ENCODE data around the gene TMEM44.
"Not testable (repeated sequence)": the region's sequence is repeated elsewhere in the genome, so short reads cannot be mapped to it uniquely, and the experiment has no call there.

The TMEM44 gene

GRCh38 chr3:194554473-194555123 lies 78.6 kb downstream of the TMEM44 start:
- DNase-seq (ENCODE audit: low spot score) = no peak

GRCh38 chr3:194552327-194552949 lies 80.8 kb downstream of the TMEM44 start:
- no peak for DNase-seq (ENCODE audit: low spot score)

GRCh38 chr3:194549853-194550252 lies 83.4 kb downstream of the TMEM44 start:
- DNase-seq (ENCODE audit: low spot score) = no peak

GRCh38 chr3:194548346-194549321 lies 84.6 kb downstream of the TMEM44 start:
- no peak for DNase-seq (ENCODE audit: low spot score)

- DNase-seq (ENCODE audit: low spot score) = no peak
These were observed 86.2 kb downstream of the TMEM44 start for GRCh38 chr3:194547042-194547441.

- not testable (repeated sequence) for DNase-seq (ENCODE audit: low spot score)
These were observed 87.7 kb downstream of the TMEM44 start for GRCh38 chr3:194545538-194545937.

- DNase-seq (ENCODE audit: low spot score) = no peak
These were observed 89.7 kb downstream of the TMEM44 start for GRCh38 chr3:194543550-194543949.

- DNase-seq (ENCODE audit: low spot score) = no peak
These were observed 91.7 kb downstream of the TMEM44 start for GRCh38 chr3:194541483-194541882.

GRCh38 chr3:194540274-194540905 lies 92.8 kb downstream of the TMEM44 start:
- DNase-seq (ENCODE audit: low spot score) = no peak

GRCh38 chr3:194539498-194539897 lies 93.7 kb downstream of the TMEM44 start:
- DNase-seq (ENCODE audit: low spot score) = no peak

- DNase-seq (ENCODE audit: low spot score) = no peak
These were observed 95.4 kb downstream of the TMEM44 start for GRCh38 chr3:194537732-194538247.

Data from germinal center (tissue), 1 donor.